ENCODE data around the gene OR5AC2.

OR5AC2 gene

DNA sequence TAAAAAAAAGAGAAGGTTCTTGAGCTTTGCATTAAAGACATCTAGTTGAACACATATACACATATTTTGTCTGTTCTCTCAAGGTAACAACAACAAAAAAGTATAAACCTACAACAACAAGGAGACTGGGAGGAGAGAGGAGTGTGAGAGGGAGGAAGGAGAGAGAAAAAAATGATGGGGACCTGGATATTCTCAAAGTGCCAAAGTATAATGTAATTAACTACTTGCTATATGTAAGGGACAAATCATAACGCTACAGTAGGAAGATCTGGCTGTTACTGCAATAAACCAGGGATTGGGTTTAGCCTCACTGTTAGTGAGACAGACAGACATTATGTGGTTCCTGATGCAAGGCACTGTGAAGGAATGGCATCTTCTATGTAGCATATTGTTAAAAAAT lies 37.7 kb upstream of the OR5AC2 start:
- H3K27ac Mint-ChIP-seq: no peak overlapping the region
- H3K27me3 Mint-ChIP-seq (ENCODE audit: low read depth): no peaks in the 10 kb centered on the region
- TF ChIP-seq, protein P1, sequence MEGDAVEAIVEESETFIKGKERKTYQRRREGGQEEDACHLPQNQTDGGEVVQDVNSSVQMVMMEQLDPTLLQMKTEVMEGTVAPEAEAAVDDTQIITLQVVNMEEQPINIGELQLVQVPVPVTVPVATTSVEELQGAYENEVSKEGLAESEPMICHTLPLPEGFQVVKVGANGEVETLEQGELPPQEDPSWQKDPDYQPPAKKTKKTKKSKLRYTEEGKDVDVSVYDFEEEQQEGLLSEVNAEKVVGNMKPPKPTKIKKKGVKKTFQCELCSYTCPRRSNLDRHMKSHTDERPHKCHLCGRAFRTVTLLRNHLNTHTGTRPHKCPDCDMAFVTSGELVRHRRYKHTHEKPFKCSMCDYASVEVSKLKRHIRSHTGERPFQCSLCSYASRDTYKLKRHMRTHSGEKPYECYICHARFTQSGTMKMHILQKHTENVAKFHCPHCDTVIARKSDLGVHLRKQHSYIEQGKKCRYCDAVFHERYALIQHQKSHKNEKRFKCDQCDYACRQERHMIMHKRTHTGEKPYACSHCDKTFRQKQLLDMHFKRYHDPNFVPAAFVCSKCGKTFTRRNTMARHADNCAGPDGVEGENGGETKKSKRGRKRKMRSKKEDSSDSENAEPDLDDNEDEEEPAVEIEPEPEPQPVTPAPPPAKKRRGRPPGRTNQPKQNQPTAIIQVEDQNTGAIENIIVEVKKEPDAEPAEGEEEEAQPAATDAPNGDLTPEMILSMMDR (IDR thresholded peaks at IDR 0.05; ENCODE audit: unreplicated experiment in 3 of 3): no peak
- no peaks in the 10 kb centered on the region for H3K9me3 Mint-ChIP-seq
- H3K4me1 Mint-ChIP-seq: no peaks in the 10 kb centered on the region
- no peaks in the 10 kb centered on the region for H3K36me3 Mint-ChIP-seq (ENCODE audit: low read depth)
- no peak overlapping the region for H3K4me3 Mint-ChIP-seq

DNA sequence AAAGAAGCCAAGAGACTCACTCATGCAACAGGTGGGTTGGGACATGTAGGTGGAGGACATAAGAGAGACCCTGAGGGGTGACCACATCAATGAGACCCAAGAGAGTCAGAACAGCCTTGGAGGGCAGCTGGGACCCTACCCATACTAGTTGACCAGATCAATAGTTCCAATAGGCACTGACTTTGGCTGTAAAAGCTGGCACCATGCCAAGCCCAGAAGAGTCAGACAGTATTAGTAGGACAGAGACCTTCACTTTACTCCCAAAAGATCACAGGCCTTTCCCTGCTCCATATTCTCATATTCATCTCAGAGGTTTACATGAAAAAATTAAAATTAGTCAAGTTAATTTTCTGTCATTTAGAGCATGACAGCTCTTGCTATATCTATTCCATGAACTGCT lies 30.9 kb upstream of the OR5AC2 start:
- Mint-ChIP-seq H3K4me3 (no peak overlapping the region), H3K9me3 (no peaks in the 10 kb centered on the region), H3K27me3 (ENCODE audit: low read depth) (no peaks in the 10 kb centered on the region), H3K36me3 (ENCODE audit: low read depth) (no peaks in the 10 kb centered on the region), H3K27ac (no peak overlapping the region), H3K4me1 (no peaks in the 10 kb centered on the region)
- TF ChIP-seq, protein P1 (IDR thresholded peaks at IDR 0.05; ENCODE audit: unreplicated experiment in 3 of 3): no peak

DNA sequence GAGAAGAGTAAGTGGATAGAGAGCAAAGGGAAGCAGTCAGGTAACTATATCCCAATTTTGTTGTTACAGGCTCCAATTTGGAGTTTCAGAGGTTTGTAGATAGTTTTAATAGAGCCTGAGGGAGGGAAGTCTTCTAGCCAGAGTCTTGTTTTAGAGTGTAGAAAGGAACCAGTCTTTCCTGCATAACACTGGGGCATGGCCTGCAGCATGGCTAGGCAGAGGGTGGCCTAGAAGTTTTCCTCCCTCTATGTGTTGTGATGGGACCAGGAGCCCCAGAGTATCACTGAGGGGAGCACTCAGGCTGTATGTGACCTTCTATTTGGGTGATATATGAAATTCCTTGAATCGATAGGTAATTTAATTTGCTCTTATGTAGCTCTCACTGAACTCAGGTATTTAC lies 29.3 kb upstream of the OR5AC2 start:
- TF ChIP-seq, protein P1 (IDR thresholded peaks at IDR 0.05; ENCODE audit: unreplicated experiment in 3 of 3): no peak
- H3K4me1 Mint-ChIP-seq: no peaks in the 10 kb centered on the region
- no peaks in the 10 kb centered on the region for H3K27me3 Mint-ChIP-seq (ENCODE audit: low read depth)
- H3K4me3 Mint-ChIP-seq: no peak overlapping the region
- H3K9me3 Mint-ChIP-seq: no peaks in the 10 kb centered on the region
- H3K36me3 Mint-ChIP-seq (ENCODE audit: low read depth): no peaks in the 10 kb centered on the region
- no peak overlapping the region for H3K27ac Mint-ChIP-seq

DNA sequence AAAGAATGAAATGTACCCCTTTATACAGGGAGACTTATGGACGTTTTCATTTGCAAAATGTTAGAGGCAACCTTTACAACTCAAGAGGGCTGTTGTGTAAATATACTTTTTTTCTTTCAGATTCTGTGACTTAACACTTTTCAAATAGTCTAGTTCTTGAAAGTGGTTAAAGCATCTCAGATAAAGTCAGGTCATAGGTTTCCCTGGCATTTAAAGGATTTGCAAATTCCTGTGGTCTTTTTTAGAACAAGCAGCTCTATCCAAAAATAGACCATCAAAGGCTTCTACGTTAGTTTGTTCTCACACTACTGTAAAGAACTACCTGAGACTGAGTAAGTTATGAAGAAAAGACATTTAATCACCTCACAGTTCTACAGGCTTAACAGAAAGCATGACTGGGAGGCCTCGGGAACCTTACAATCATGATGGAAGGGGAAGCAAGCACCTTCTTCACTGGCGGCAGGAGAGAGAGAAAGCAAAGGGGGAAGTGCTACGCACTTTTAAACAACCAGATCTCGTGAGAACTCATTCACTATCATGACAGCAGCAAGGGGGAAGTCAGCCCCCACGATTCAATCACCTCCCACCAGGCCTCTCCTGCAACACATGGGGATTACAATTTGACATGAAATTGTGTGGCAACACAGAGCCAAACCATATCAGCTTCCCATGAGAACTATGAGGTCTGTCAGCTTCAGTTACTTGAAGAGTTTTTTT lies 28.6 kb upstream of the OR5AC2 start:
- H3K9me3 Mint-ChIP-seq: no peaks in the 10 kb centered on the region
- no peak overlapping the region for H3K4me3 Mint-ChIP-seq
- TF ChIP-seq, protein P1 (IDR thresholded peaks at IDR 0.05; ENCODE audit: unreplicated experiment in 3 of 3): no peak
- H3K27me3 Mint-ChIP-seq (ENCODE audit: low read depth): no peaks in the 10 kb centered on the region
- no peaks in the 10 kb centered on the region for H3K4me1 Mint-ChIP-seq
- H3K27ac Mint-ChIP-seq: no peak overlapping the region
- H3K36me3 Mint-ChIP-seq (ENCODE audit: low read depth): no peaks in the 10 kb centered on the region

DNA sequence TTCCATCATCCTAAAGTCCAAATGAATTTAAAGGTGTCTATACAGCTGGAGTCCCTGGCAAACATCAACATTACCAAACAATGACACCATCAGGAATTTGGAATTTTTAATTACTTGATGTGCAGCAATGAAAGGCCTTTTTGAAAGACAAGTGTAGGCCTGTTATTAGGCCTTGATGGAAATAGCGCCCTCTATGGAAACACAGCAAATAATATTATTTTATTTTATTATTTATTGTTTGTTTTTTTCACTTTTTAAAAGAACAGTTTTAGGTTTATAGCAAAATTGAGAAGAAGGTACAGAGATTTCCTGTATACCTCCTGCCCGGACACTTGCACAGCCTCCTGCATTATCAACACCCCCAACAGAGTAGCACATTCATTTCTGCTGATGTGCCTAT lies 18.1 kb upstream of the OR5AC2 start:
- no peaks in the 10 kb centered on the region for H3K9me3 Mint-ChIP-seq
- no peaks in the 10 kb centered on the region for H3K36me3 Mint-ChIP-seq (ENCODE audit: low read depth)
- no peak overlapping the region for H3K27ac Mint-ChIP-seq
- TF ChIP-seq, protein P1 (IDR thresholded peaks at IDR 0.05; ENCODE audit: unreplicated experiment in 3 of 3): peak in 1 of 3 experiments; percentile 14
- no peaks in the 10 kb centered on the region for H3K4me1 Mint-ChIP-seq
- H3K27me3 Mint-ChIP-seq (ENCODE audit: low read depth): no peaks in the 10 kb centered on the region
- H3K4me3 Mint-ChIP-seq: no peak overlapping the region

DNA sequence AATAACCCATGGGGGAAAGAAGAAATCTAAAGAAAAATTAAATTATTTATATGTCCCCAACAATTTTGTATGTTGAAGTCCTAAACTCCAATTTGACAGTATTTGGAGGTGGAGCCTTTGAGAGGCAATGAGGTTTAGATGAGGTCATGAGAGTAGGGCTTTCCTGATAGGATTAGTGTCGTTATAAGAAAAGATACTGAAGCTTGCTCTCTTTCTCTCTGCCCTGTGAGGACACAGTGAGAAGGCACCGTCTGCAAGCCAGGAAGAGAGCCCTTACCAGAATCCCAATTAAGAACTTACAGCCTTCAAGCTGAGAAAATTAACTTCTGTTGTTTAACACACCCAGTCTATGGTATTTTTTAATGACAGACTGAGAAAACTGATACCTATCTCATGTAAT lies 16.1 kb upstream of the OR5AC2 start:
- H3K4me3 Mint-ChIP-seq: no peak overlapping the region
- H3K4me1 Mint-ChIP-seq: no peaks in the 10 kb centered on the region
- no peaks in the 10 kb centered on the region for H3K9me3 Mint-ChIP-seq
- no peaks in the 10 kb centered on the region for H3K27me3 Mint-ChIP-seq (ENCODE audit: low read depth)
- H3K27ac Mint-ChIP-seq: no peak overlapping the region
- TF ChIP-seq, protein P1 (IDR thresholded peaks at IDR 0.05; ENCODE audit: unreplicated experiment in 3 of 3): no peak
- H3K36me3 Mint-ChIP-seq (ENCODE audit: low read depth): no peaks in the 10 kb centered on the region

All from nephron (organoid).